GM19438 (cell line): ENCODE results near the gene FEN1.
A peak's percentile ranks its signal among the peaks of the same experiment; 100 is the strongest.

Experiments
- ATAC-seq: cut with Tn5 transposase; IDR thresholded peaks from one replicate; pipeline ENCODE4 v1.9.1; 2021; ENCODE audit warnings: low read depth; ENCODE audit not compliant: unreplicated experiment

Gene FEN1

GRCh38 chr11:61815790-61816735 is 23.4 kb downstream of the FEN1 start:
- peak; percentile 29 for ATAC-seq

- ATAC-seq, result peak; percentile 49
Measured at GRCh38 chr11:61816736-61817455, 24.2 kb downstream of the FEN1 start, which contains the start of gene FADS1. FADS1 (minus strand) TSS chr11:61817003; CDS start chr11:61816929, 74 bp downstream.

GRCh38 chr11:61817471-61818202 is 24.9 kb downstream of the FEN1 start:
- no peak for ATAC-seq

- ATAC-seq, result no peak
Measured at GRCh38 chr11:61820174-61820573, 27.5 kb downstream of the FEN1 start.

- no peak for ATAC-seq
Measured at GRCh38 chr11:61826930-61827570, 34.3 kb downstream of the FEN1 start.

GRCh38 chr11:61827571-61828378 is 35.1 kb downstream of the FEN1 start, which contains the start of gene FADS2:
FADS2 (plus strand) TSS chr11:61828300; CDS start chr11:61828391, 91 bp downstream.
- ATAC-seq, result peak; percentile 71

GRCh38 chr11:61828379-61828628 is 35.6 kb downstream of the FEN1 start:
- ATAC-seq, result peak; percentile 1

- no peak for ATAC-seq
Measured at GRCh38 chr11:61828629-61829407, 36.1 kb downstream of the FEN1 start.

GRCh38 chr11:61829806-61830205 is 37.1 kb downstream of the FEN1 start:
- no peak for ATAC-seq

- ATAC-seq, result no peak
Measured at GRCh38 chr11:61830237-61831105, 37.8 kb downstream of the FEN1 start.

GRCh38 chr11:61832207-61832606 is 39.5 kb downstream of the FEN1 start:
- ATAC-seq, result no peak

GRCh38 chr11:61832754-61833153 is 40.0 kb downstream of the FEN1 start:
- no peak for ATAC-seq

GRCh38 chr11:61833471-61833870 is 40.8 kb downstream of the FEN1 start:
- no peak for ATAC-seq

- ATAC-seq, result no peak
Measured at GRCh38 chr11:61833926-61834277, 41.2 kb downstream of the FEN1 start.

- peak; percentile 83 for ATAC-seq
Measured at GRCh38 chr11:61834278-61835048, 41.8 kb downstream of the FEN1 start.

GRCh38 chr11:61836193-61836592 is 43.5 kb downstream of the FEN1 start:
- no peak for ATAC-seq

- ATAC-seq, result no peak
Measured at GRCh38 chr11:61837411-61838005, 44.8 kb downstream of the FEN1 start.
